NCI-H2227 (cell line): ENCODE results near the gene TUBA4B.

ENCODE experiments used
- DNase-seq: peaks from one replicate; lab custom pipeline; 2025; ENCODE audit not compliant: unreplicated experiment; lab: John Stamatoyannopoulos, UW

Gene TUBA4B

DNA sequence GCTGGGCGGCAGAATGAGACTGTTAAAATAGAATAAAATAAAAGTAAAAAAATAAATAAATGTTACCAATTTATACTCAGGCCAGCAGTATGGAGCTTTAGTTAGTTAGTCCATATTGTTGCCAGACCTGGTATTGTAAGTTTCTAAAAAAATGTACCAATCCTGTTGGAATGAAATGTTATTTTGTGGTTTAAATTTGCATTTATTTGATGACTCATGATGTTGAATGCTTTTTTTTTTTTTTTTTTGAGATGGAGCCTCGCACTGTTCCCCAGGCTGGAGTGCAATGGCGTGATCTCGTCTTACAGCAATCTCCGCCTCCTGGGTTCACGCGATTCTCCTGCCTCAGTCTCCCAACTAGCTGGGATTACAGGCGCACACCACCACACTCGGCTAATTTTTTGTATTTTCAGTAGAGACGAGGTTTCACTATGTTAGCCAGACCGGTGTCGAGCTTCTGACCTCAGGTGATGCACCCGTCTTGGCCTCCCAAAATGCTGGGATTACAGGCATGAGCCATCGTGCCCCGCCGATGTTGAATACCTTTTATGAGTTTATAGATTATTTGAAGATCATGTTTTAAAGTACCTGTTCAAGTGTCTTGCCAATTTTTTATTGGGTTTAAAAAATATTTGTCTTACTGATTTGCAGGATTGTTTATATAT, 61.9 kb downstream of the TUBA4B start:
- no peak for DNase-seq
